Breast epithelium (tissue), 4 donors: ENCODE measurements around the gene RELB. TPM values are rescaled to one million over a fixed set of nuclear protein-coding genes. Genes with fewer than 3 reads are reported as not detected.
A peak's percentile ranks its signal among the peaks of the same experiment; 100 is the strongest.

Source experiments
- DNase-seq, 2 donors: peaks; one replicate each; pipeline ENCODE4 v3.0.0-alpha.2; 2019; ENCODE audit warnings: low spot score in 2 of 2
- H3K27ac ChIP-seq, 2 donors: fragments of 200-600 bp; sonication (generic) in 1 of 2; one replicate each; pipeline ENCODE4 v1.5.1; 2016 to 2019; ENCODE audit warnings: mild to moderate bottlenecking in 1 of 2
- H3K27me3 ChIP-seq, 2 donors: fragments of 200-600 bp; sonication (generic) in 1 of 2; one replicate each; pipeline versions ENCODE4 v1.5.1 to v1.6.0; 2017 to 2019; ENCODE audit warnings: control low read depth in 1 of 2, mild to moderate bottlenecking in 1 of 2
- H3K36me3 ChIP-seq: fragments of 200-600 bp; one replicate; pipeline ENCODE4 v1.5.1; 2019
- H3K4me1 ChIP-seq, 2 donors: fragments of 200-600 bp; sonication (generic); one replicate each; pipeline ENCODE4 v1.5.1; 2016 to 2019; ENCODE audit warnings: control low read depth in 1 of 2
- H3K4me3 ChIP-seq, 3 donors: fragments of 200-600 bp; sonication (generic); 1 replicate in 2 of 3; 2 replicates in 1 of 3; pipeline ENCODE4 v1.5.1; 2016 to 2019; ENCODE audit warnings: mild to moderate bottlenecking in 3 of 3, moderate library complexity in 2 of 3
- H3K9me3 ChIP-seq, 2 donors: fragments of 200-600 bp; sonication (generic) in 1 of 2; one replicate each; pipeline ENCODE4 v1.5.1; 2016 to 2019; ENCODE audit warnings: control low read depth in 1 of 2
- CTCF ChIP-seq, 3 donors: fragments of 450-650 bp; IDR thresholded peaks; one replicate each; pipeline ENCODE4 v1.5.1; 2016 to 2017; ENCODE audit warnings: antibody characterized with exemption in 3 of 3, mild to moderate bottlenecking in 3 of 3, moderate library complexity in 3 of 3
- POLR2A ChIP-seq: fragments of 450-650 bp; IDR thresholded peaks from one replicate; pipeline ENCODE4 v1.6.1; 2016; ENCODE audit warnings: antibody characterized with exemption, mild to moderate bottlenecking, moderate library complexity
- POLR2AphosphoS5 ChIP-seq, 3 donors: sonication (generic); formaldehyde crosslinking; IDR thresholded peaks; one replicate each; pipeline ENCODE4 v1.6.1; 2017; ENCODE audit warnings: antibody characterized with exemption in 3 of 3
- intact Hi-C: fragments of 100-400 bp; cut with DNase I; formaldehyde crosslinking; loops from one replicate; pipeline ENCODE4 v1.15.1; 2023; ENCODE audit warnings: low total_unique reads
- total RNA-seq, 3 donors: library from RNA; depleted of rRNA; stranded (reverse); fragments of >200 nt; gene quantifications; one replicate each; pipeline ENCODE4 v1.1.0, GENCODE V29; 2016

The RELB gene
- total RNA-seq, 3 donors from 2014 or later, result 5.8 to 12.5 (median 8.2) TPM

GRCh38 chr19:45069056-45069455, 67.8 kb downstream of the RELB start:
- H3K36me3 ChIP-seq, result peaks cover 8% of the 10 kb centered on the region

GRCh38 chr19:45070214-45070613, 69.0 kb downstream of the RELB start:
- Histone ChIP-seq H3K27me3 (no peaks in the 10 kb centered on the region), H3K36me3 (peaks cover 8% of the 10 kb centered on the region), H3K4me3 (no peak overlapping the region), H3K27ac (peak overlapping the region; percentile 66 to 87), H3K9me3 (no peaks in the 10 kb centered on the region), H3K4me1 (peaks cover 10 to 34% of the 10 kb centered on the region in 2 donors)
- intact Hi-C loops, result no loop called here
- TF ChIP-seq POLR2AphosphoS5 (IDR thresholded peaks at IDR 0.05) (no peak), POLR2A (no peak), CTCF (IDR thresholded peaks at IDR 0.05) (no peak)
- DNase-seq, result no peak

More at GRCh38 chr19:45069056-45069455, 67.8 kb downstream of the RELB start:
- Histone ChIP-seq H3K4me1 (peaks cover 10 to 34% of the 10 kb centered on the region in 2 donors), H3K9me3 (no peaks in the 10 kb centered on the region), H3K27ac (peak overlapping the region; percentile 66 to 87), H3K4me3 (no peak overlapping the region), H3K27me3 (no peaks in the 10 kb centered on the region)
- TF ChIP-seq CTCF (IDR thresholded peaks at IDR 0.05) (no peak), POLR2AphosphoS5 (IDR thresholded peaks at IDR 0.05) (no peak), POLR2A (no peak)
- intact Hi-C loops, result loop anchor here (10.0 kb wide), 1 partner anchor 46 kb away; no protein-coding TSS in a partner anchor
- peak; percentile 75 to 84 for DNase-seq

GRCh38 chr19:45070861-45071544, 69.7 kb downstream of the RELB start:
- Histone ChIP-seq H3K27ac (peak overlapping the region; percentile 66 to 87), H3K4me3 (peak overlapping the region in 1 of 3 donors; percentile 35), H3K9me3 (no peaks in the 10 kb centered on the region), H3K27me3 (no peaks in the 10 kb centered on the region), H3K4me1 (peaks cover 10 to 34% of the 10 kb centered on the region in 2 donors), H3K36me3 (peaks cover 8% of the 10 kb centered on the region)
- peak; percentile 62 to 93 for DNase-seq
- intact Hi-C loops, result no loop called here
- no peak for TF ChIP-seq CTCF (IDR thresholded peaks at IDR 0.05)
- peak in 1 of 3 donors; percentile 67 for TF ChIP-seq POLR2AphosphoS5 (IDR thresholded peaks at IDR 0.05)
- TF ChIP-seq POLR2A, result no peak

GRCh38 chr19:45071545-45071938, 70.3 kb downstream of the RELB start:
- Histone ChIP-seq H3K27ac (peak overlapping the region; percentile 66 to 87), H3K9me3 (no peaks in the 10 kb centered on the region), H3K4me1 (peaks cover 10 to 34% of the 10 kb centered on the region in 2 donors), H3K27me3 (no peaks in the 10 kb centered on the region), H3K36me3 (peaks cover 8% of the 10 kb centered on the region), H3K4me3 (peak overlapping the region in 1 of 3 donors; percentile 35)
- TF ChIP-seq CTCF (IDR thresholded peaks at IDR 0.05) (no peak), POLR2AphosphoS5 (IDR thresholded peaks at IDR 0.05) (peak in 1 of 3 donors; percentile 1), POLR2A (no peak)
- intact Hi-C loops, result no loop called here
- peak in 1 of 2 donors; percentile 67 for DNase-seq

- intact Hi-C loops, result no loop called here
- Histone ChIP-seq H3K36me3 (peaks cover 8% of the 10 kb centered on the region), H3K27ac (peak overlapping the region; percentile 66 to 87), H3K4me3 (peak overlapping the region in 1 of 3 donors; percentile 25), H3K9me3 (no peaks in the 10 kb centered on the region), H3K27me3 (no peaks in the 10 kb centered on the region), H3K4me1 (peaks cover 10 to 39% of the 10 kb centered on the region in 2 donors)
- DNase-seq, result peak in 1 of 2 donors; percentile 67
- TF ChIP-seq POLR2A (no peak), CTCF (IDR thresholded peaks at IDR 0.05) (no peak), POLR2AphosphoS5 (IDR thresholded peaks at IDR 0.05) (no peak)
Measured at GRCh38 chr19:45071969-45072790, 70.9 kb downstream of the RELB start.
